ENCODE data around the gene HKDC1. TPM values are rescaled to one million over a fixed set of nuclear protein-coding genes. Genes with fewer than 3 reads are reported as not detected.

The HKDC1 gene
- total and polyA plus RNA-seq, 8 donors, result 0.10 to 5.8 (median 0.29) TPM; not detected in 1

- peaks cover 4 to 30% (median 13%) of the 10 kb centered on the region in 4 donors for H3K4me1 ChIP-seq
- WGBS, 5 donors, result 62 to 73% (median 67%) methylated on average over 9 of the region's 9 CpGs
- H3K27ac ChIP-seq, result no peak overlapping the region
- no peak for DNase-seq
- H3K36me3 ChIP-seq, result no peaks in the 10 kb centered on the region
- H3K4me3 ChIP-seq, result no peak overlapping the region
- intact Hi-C loops (cut with DNase I; ENCODE audit: low total_unique reads), result no loop called here
- no peak for TF ChIP-seq POLR2A (IDR thresholded peaks at IDR 0.05)
- TF ChIP-seq EP300 (IDR thresholded peaks at IDR 0.05), result no peak
- no peak for TF ChIP-seq POLR2AphosphoS5 (IDR thresholded peaks at IDR 0.05)
- TF ChIP-seq CTCF (IDR thresholded peaks at IDR 0.05), result no peak
- H3K9me3 ChIP-seq, result no peaks in the 10 kb centered on the region
- H3K27me3 ChIP-seq, result peaks cover 0 to 17% (median 0%) of the 10 kb centered on the region in 3 donors
Measured at GRCh38 chr10:69220507-69220906, 375 bp downstream of the HKDC1 start.

- Histone ChIP-seq H3K36me3 (no peaks in the 10 kb centered on the region), H3K27me3 (peaks cover 0 to 17% (median 0%) of the 10 kb centered on the region in 3 donors), H3K4me3 (peak overlapping the region in 3 of 4 donors; percentile 13 to 20 (median 19)), H3K9me3 (no peaks in the 10 kb centered on the region), H3K27ac (peak overlapping the region; percentile 74 to 89 (median 86)), H3K4me1 (peaks cover 4 to 30% (median 11%) of the 10 kb centered on the region in 4 donors)
- 29 to 38% (median 33%) methylated on average over 10 to 11 of the region's 11 CpGs for WGBS, 5 donors
- intact Hi-C loops (cut with DNase I; ENCODE audit: low total_unique reads), result no loop called here
- DNase-seq, result peak; percentile 71 to 87
- TF ChIP-seq POLR2AphosphoS5 (IDR thresholded peaks at IDR 0.05), result peak in 2 of 3 donors; percentile 56 to 74
- no peak for TF ChIP-seq EP300 (IDR thresholded peaks at IDR 0.05)
- TF ChIP-seq POLR2A (IDR thresholded peaks at IDR 0.05), result no peak
- TF ChIP-seq CTCF (IDR thresholded peaks at IDR 0.05), result peak in 5 of 7 experiments; percentile 26 to 62 (median 43)
Measured at GRCh38 chr10:69222157-69223027, 2.3 kb downstream of the HKDC1 start.

GRCh38 chr10:69223028-69223342, 2.9 kb downstream of the HKDC1 start:
- no peak for DNase-seq
- H3K27ac ChIP-seq, result peak overlapping the region; percentile 74 to 89 (median 86)
- intact Hi-C loops (cut with DNase I; ENCODE audit: low total_unique reads), result no loop called here
- H3K4me3 ChIP-seq, result no peak overlapping the region
- no peak for TF ChIP-seq POLR2AphosphoS5 (IDR thresholded peaks at IDR 0.05)
- no peak for TF ChIP-seq EP300 (IDR thresholded peaks at IDR 0.05)
- TF ChIP-seq CTCF (IDR thresholded peaks at IDR 0.05), result no peak
- no peak for TF ChIP-seq POLR2A (IDR thresholded peaks at IDR 0.05)
- 6 to 22% (median 17%) methylated on average over 1 of the region's 1 CpG for WGBS, 5 donors
- H3K9me3 ChIP-seq, result no peaks in the 10 kb centered on the region
- H3K27me3 ChIP-seq, result peaks cover 0 to 17% (median 0%) of the 10 kb centered on the region in 3 donors
- no peaks in the 10 kb centered on the region for H3K36me3 ChIP-seq
- peaks cover 4 to 30% (median 11%) of the 10 kb centered on the region in 4 donors for H3K4me1 ChIP-seq

DNA sequence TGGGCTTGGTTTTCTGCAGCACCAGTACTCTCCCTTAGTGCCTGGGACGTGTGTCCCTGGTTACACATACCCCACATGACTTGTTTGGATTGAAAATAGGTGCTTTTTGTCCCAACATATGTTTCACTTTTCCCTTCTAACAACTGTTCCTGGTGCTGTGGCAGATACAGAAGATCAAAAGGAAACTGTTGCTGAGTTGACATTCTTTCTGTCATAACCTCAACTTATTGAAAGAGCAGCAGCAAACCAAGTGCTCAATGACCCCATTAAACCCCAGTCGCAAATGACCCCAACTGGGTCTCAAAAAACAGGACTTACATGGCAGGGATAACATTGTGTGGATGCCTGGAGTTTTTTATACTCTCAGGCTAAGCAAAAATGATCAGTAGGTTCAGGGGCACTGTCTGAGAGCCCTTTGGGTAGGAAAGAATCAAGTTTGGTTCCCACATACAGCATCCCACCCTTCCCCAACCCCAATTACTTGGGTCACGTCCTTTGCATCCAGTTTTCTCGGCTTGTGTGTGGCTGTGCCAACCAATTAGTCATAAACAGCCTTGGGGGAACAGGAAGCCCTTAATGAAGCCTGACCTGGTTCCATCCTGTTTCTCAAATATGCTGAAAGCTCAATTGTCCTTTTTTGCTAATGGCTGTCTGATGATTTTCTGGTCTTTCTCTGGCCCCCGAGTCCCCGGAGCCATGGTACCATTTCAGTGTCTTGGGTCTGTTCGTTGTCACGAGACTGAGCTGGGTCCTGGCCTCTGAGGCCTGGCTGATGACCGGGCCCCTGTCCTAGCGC, 4.9 kb downstream of the HKDC1 start:
- H3K4me3 ChIP-seq, result no peak overlapping the region
- TF ChIP-seq CTCF (IDR thresholded peaks at IDR 0.05) (no peak), EP300 (IDR thresholded peaks at IDR 0.05) (no peak), POLR2AphosphoS5 (IDR thresholded peaks at IDR 0.05) (no peak), POLR2A (IDR thresholded peaks at IDR 0.05) (no peak)
- DNase-seq, result peak in 1 of 2 donors; percentile 37
- H3K4me1 ChIP-seq, result peaks cover 4 to 43% (median 18%) of the 10 kb centered on the region in 4 donors
- no peaks in the 10 kb centered on the region for H3K9me3 ChIP-seq
- peaks cover 0 to 7% (median 0%) of the 10 kb centered on the region in 3 donors for H3K27me3 ChIP-seq
- 48 to 71% (median 69%) methylated on average over 8 to 10 of the region's 10 CpGs for WGBS, 5 donors
- H3K36me3 ChIP-seq, result no peaks in the 10 kb centered on the region
- intact Hi-C loops (cut with DNase I; ENCODE audit: low total_unique reads), result no loop called here
- peak overlapping the region in 1 of 5 donors; percentile 14 for H3K27ac ChIP-seq
